Measurements from ENCODE around the gene TBC1D9.
A peak's percentile ranks its signal among the peaks of the same experiment; 100 is the strongest.

The TBC1D9 gene

GRCh38 chr4:140743194-140743931 lies 12.8 kb downstream of the TBC1D9 start:
- Histone ChIP-seq H3K23ac (ENCODE audit: low read length) (no peak overlapping the region), H3K4me1 (ENCODE audit: control insufficient read depth, low read depth, low read length) (peaks cover 25% of the 10 kb centered on the region), H2BK120ac (ENCODE audit: low read depth, low read length) (peak overlapping the region; percentile 76), H2AK5ac (ENCODE audit: low read length) (no peak overlapping the region), H3K27me3 (ENCODE audit: insufficient read depth, low read length, poor library complexity) (no peaks in the 10 kb centered on the region), H3K4me3 (ENCODE audit: low read length) (no peak overlapping the region), H3K36me3 (ENCODE audit: control insufficient read depth, insufficient read depth, low read length) (no peaks in the 10 kb centered on the region), H4K8ac (ENCODE audit: low read depth, low read length) (no peak overlapping the region), H2BK15ac (replicated peaks; ENCODE audit: low read depth) (no peak overlapping the region), H3K9ac (ENCODE audit: low read length) (peak overlapping the region; percentile 30), H3K18ac (ENCODE audit: low read length) (peak overlapping the region; percentile 76), H3K79me1 (ENCODE audit: low read length) (peaks cover 2% of the 10 kb centered on the region), H2BK5ac (ENCODE audit: low read length) (no peak overlapping the region), H3K4ac (ENCODE audit: low read depth, low read length) (no peak overlapping the region), H4K5ac (ENCODE audit: low read length) (no peak overlapping the region), H3K27ac (ENCODE audit: low read depth, low read length) (peak overlapping the region; percentile 66), H3K4me2 (ENCODE audit: low read length) (no peak overlapping the region), H3K79me2 (ENCODE audit: control insufficient read depth, insufficient read depth, low read length) (peaks cover 10% of the 10 kb centered on the region), H3K56ac (ENCODE audit: low read length) (peak overlapping the region; percentile 59)
- peak; percentile 75 for DNase-seq
- WGBS (ENCODE audit: extremely low coverage, insufficient coverage, low lambda C conversion rate): no CpG with 5 or more reads among the region's 4 CpGs

GRCh38 chr4:140742838-140743193 lies 13.4 kb downstream of the TBC1D9 start:
- Histone ChIP-seq H3K56ac (ENCODE audit: low read length) (peak overlapping the region; percentile 8), H3K27me3 (ENCODE audit: insufficient read depth, low read length, poor library complexity) (no peaks in the 10 kb centered on the region), H3K36me3 (ENCODE audit: control insufficient read depth, insufficient read depth, low read length) (no peaks in the 10 kb centered on the region), H3K9ac (ENCODE audit: low read length) (no peak overlapping the region), H3K4me3 (ENCODE audit: low read length) (no peak overlapping the region), H3K4me2 (ENCODE audit: low read length) (no peak overlapping the region), H3K27ac (ENCODE audit: low read depth, low read length) (peak overlapping the region; percentile 15), H3K4me1 (ENCODE audit: control insufficient read depth, low read depth, low read length) (peaks cover 25% of the 10 kb centered on the region), H3K79me1 (ENCODE audit: low read length) (peaks cover 2% of the 10 kb centered on the region), H3K18ac (ENCODE audit: low read length) (no peak overlapping the region), H2AK5ac (ENCODE audit: low read length) (no peak overlapping the region), H3K4ac (ENCODE audit: low read depth, low read length) (no peak overlapping the region), H3K79me2 (ENCODE audit: control insufficient read depth, insufficient read depth, low read length) (peaks cover 10% of the 10 kb centered on the region), H2BK15ac (replicated peaks; ENCODE audit: low read depth) (no peak overlapping the region), H2BK120ac (ENCODE audit: low read depth, low read length) (no peak overlapping the region), H2BK5ac (ENCODE audit: low read length) (no peak overlapping the region), H3K23ac (ENCODE audit: low read length) (no peak overlapping the region), H4K5ac (ENCODE audit: low read length) (no peak overlapping the region), H4K8ac (ENCODE audit: low read depth, low read length) (no peak overlapping the region)
- no peak for DNase-seq
- no CpG with 5 or more reads among the region's 1 CpG for WGBS (ENCODE audit: extremely low coverage, insufficient coverage, low lambda C conversion rate)

DNA sequence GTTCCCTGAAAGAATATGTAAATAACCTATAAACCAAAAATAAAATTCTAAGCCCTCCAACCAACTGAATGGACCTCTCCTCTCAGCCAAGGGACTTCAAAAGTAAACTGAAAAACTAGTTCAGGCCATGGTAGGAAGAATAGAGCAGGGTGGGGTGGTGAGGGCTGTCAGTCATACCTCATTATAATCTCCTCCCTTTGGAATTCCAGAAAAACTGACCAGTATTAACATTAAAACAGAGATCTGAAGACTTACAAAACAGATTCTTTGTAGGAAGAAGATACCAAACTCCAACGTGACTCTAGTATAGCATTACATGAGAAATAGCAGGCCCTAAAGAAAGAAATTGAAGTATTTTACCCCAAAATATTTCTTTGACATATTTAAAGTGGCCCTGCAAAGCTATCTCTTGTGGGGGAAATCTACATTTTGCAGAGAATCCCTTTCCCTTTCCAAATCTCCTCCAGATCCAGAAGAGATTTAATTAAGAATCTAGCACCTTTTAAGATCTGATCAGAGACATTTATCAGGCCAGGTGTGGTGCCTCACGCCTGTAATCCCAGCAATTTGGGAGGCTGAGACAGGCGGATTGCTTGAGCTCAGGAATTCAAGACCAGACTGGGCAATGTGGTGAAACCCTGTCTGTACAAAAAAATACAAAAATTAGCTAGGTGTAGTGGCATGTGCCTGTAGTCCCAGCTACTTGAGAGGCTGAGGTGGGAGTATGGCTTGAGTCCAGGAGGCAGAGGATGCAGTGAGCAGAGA lies 15.1 kb downstream of the TBC1D9 start:
- H3K27me3 ChIP-seq (ENCODE audit: insufficient read depth, low read length, poor library complexity): no peaks in the 10 kb centered on the region
- peak overlapping the region; percentile 64 for H2BK5ac ChIP-seq (ENCODE audit: low read length)
- no peaks in the 10 kb centered on the region for H3K79me1 ChIP-seq (ENCODE audit: low read length)
- H2BK120ac ChIP-seq (ENCODE audit: low read depth, low read length): no peak overlapping the region
- no peak overlapping the region for H4K5ac ChIP-seq (ENCODE audit: low read length)
- WGBS (ENCODE audit: extremely low coverage, insufficient coverage, low lambda C conversion rate): no CpG with 5 or more reads among the region's 3 CpGs
- H3K18ac ChIP-seq (ENCODE audit: low read length): peak overlapping the region; percentile 71
- no peak overlapping the region for H3K4me2 ChIP-seq (ENCODE audit: low read length)
- H2BK15ac ChIP-seq (replicated peaks; ENCODE audit: low read depth): no peak overlapping the region
- no peaks in the 10 kb centered on the region for H3K36me3 ChIP-seq (ENCODE audit: control insufficient read depth, insufficient read depth, low read length)
- no peak overlapping the region for H3K4me3 ChIP-seq (ENCODE audit: low read length)
- H2AK5ac ChIP-seq (ENCODE audit: low read length): no peak overlapping the region
- H3K27ac ChIP-seq (ENCODE audit: low read depth, low read length): peak overlapping the region; percentile 17
- peak overlapping the region; percentile 65 for H3K56ac ChIP-seq (ENCODE audit: low read length)
- H3K4ac ChIP-seq (ENCODE audit: low read depth, low read length): no peak overlapping the region
- H3K23ac ChIP-seq (ENCODE audit: low read length): no peak overlapping the region
- H3K9ac ChIP-seq (ENCODE audit: low read length): no peak overlapping the region
- H3K79me2 ChIP-seq (ENCODE audit: control insufficient read depth, insufficient read depth, low read length): peaks cover 8% of the 10 kb centered on the region
- DNase-seq: peak; percentile 70
- peaks cover 31% of the 10 kb centered on the region for H3K4me1 ChIP-seq (ENCODE audit: control insufficient read depth, low read depth, low read length)
- no peak overlapping the region for H4K8ac ChIP-seq (ENCODE audit: low read depth, low read length)

GRCh38 chr4:140740422-140740821 lies 15.8 kb downstream of the TBC1D9 start:
- H2BK120ac ChIP-seq (ENCODE audit: low read depth, low read length): no peak overlapping the region
- H2BK5ac ChIP-seq (ENCODE audit: low read length): peak overlapping the region; percentile 20
- H4K8ac ChIP-seq (ENCODE audit: low read depth, low read length): no peak overlapping the region
- no CpG with 5 or more reads among the region's 1 CpG for WGBS (ENCODE audit: extremely low coverage, insufficient coverage, low lambda C conversion rate)
- no peak overlapping the region for H2AK5ac ChIP-seq (ENCODE audit: low read length)
- H3K27me3 ChIP-seq (ENCODE audit: insufficient read depth, low read length, poor library complexity): no peaks in the 10 kb centered on the region
- H3K4me1 ChIP-seq (ENCODE audit: control insufficient read depth, low read depth, low read length): peaks cover 34% of the 10 kb centered on the region
- no peak overlapping the region for H3K4me2 ChIP-seq (ENCODE audit: low read length)
- H3K56ac ChIP-seq (ENCODE audit: low read length): peak overlapping the region; percentile 51
- H4K5ac ChIP-seq (ENCODE audit: low read length): no peak overlapping the region
- no peak overlapping the region for H3K27ac ChIP-seq (ENCODE audit: low read depth, low read length)
- peaks cover 7% of the 10 kb centered on the region for H3K79me2 ChIP-seq (ENCODE audit: control insufficient read depth, insufficient read depth, low read length)
- H2BK15ac ChIP-seq (replicated peaks; ENCODE audit: low read depth): no peak overlapping the region
- peak overlapping the region; percentile 92 for H3K18ac ChIP-seq (ENCODE audit: low read length)
- no peak overlapping the region for H3K9ac ChIP-seq (ENCODE audit: low read length)
- H3K23ac ChIP-seq (ENCODE audit: low read length): no peak overlapping the region
- peak; percentile 80 for DNase-seq
- no peak overlapping the region for H3K4me3 ChIP-seq (ENCODE audit: low read length)
- no peaks in the 10 kb centered on the region for H3K79me1 ChIP-seq (ENCODE audit: low read length)
- no peak overlapping the region for H3K4ac ChIP-seq (ENCODE audit: low read depth, low read length)
- no peaks in the 10 kb centered on the region for H3K36me3 ChIP-seq (ENCODE audit: control insufficient read depth, insufficient read depth, low read length)

GRCh38 chr4:140739971-140740370 lies 16.2 kb downstream of the TBC1D9 start:
- H3K18ac ChIP-seq (ENCODE audit: low read length): peak overlapping the region; percentile 92
- H2BK5ac ChIP-seq (ENCODE audit: low read length): no peak overlapping the region
- H3K4me1 ChIP-seq (ENCODE audit: control insufficient read depth, low read depth, low read length): peaks cover 34% of the 10 kb centered on the region
- H2AK5ac ChIP-seq (ENCODE audit: low read length): no peak overlapping the region
- no peak overlapping the region for H3K4me3 ChIP-seq (ENCODE audit: low read length)
- no peak overlapping the region for H3K23ac ChIP-seq (ENCODE audit: low read length)
- peaks cover 7% of the 10 kb centered on the region for H3K79me2 ChIP-seq (ENCODE audit: control insufficient read depth, insufficient read depth, low read length)
- H2BK120ac ChIP-seq (ENCODE audit: low read depth, low read length): peak overlapping the region; percentile 49
- H3K4ac ChIP-seq (ENCODE audit: low read depth, low read length): no peak overlapping the region
- peak overlapping the region; percentile 75 for H2BK15ac ChIP-seq (replicated peaks; ENCODE audit: low read depth)
- H4K5ac ChIP-seq (ENCODE audit: low read length): no peak overlapping the region
- no peak overlapping the region for H3K27ac ChIP-seq (ENCODE audit: low read depth, low read length)
- no peak overlapping the region for H4K8ac ChIP-seq (ENCODE audit: low read depth, low read length)
- no peak overlapping the region for H3K4me2 ChIP-seq (ENCODE audit: low read length)
- no peaks in the 10 kb centered on the region for H3K79me1 ChIP-seq (ENCODE audit: low read length)
- peak overlapping the region; percentile 51 for H3K56ac ChIP-seq (ENCODE audit: low read length)
- no peaks in the 10 kb centered on the region for H3K27me3 ChIP-seq (ENCODE audit: insufficient read depth, low read length, poor library complexity)
- no peak overlapping the region for H3K9ac ChIP-seq (ENCODE audit: low read length)
- H3K36me3 ChIP-seq (ENCODE audit: control insufficient read depth, insufficient read depth, low read length): no peaks in the 10 kb centered on the region
- DNase-seq: peak; percentile 41
